Stomach smooth muscle (tissue), 2 donors: Measurements from ENCODE around the gene CAPRIN2.

Source experiments
- H3K27ac ChIP-seq: one replicate; pipeline ENCODE4 v1.7.0; 2013; ENCODE audit warnings: mild to moderate bottlenecking, low read length, inconsistent platforms
- H3K27me3 ChIP-seq, 2 donors: one replicate each; pipeline ENCODE4 v1.7.0; 2013; ENCODE audit warnings: low read length in 2 of 2; ENCODE audit not compliant: insufficient read depth in 2 of 2, control insufficient read depth in 1 of 2
- H3K36me3 ChIP-seq, 2 donors: one replicate each; pipeline ENCODE4 v1.7.0; 2013; ENCODE audit warnings: low read length in 2 of 2; ENCODE audit not compliant: control insufficient read depth in 2 of 2, insufficient read depth in 2 of 2
- H3K4me1 ChIP-seq: one replicate; pipeline ENCODE4 v1.7.0; 2013; ENCODE audit warnings: low read length; ENCODE audit not compliant: control insufficient read depth, insufficient read depth
- H3K4me3 ChIP-seq, 2 donors: one replicate each; pipeline ENCODE4 v1.7.0; 2013; ENCODE audit warnings: low read length in 2 of 2
- H3K9ac ChIP-seq, 2 donors: one replicate each; pipeline ENCODE4 v1.7.0; 2013; ENCODE audit warnings: low read length in 2 of 2, mild to moderate bottlenecking in 1 of 2
- H3K9me3 ChIP-seq, 2 donors: one replicate each; pipeline ENCODE4 v1.7.0; 2013; ENCODE audit warnings: low read length in 2 of 2; ENCODE audit not compliant: control insufficient read depth in 2 of 2
- donor health status: healthy.
- donor health status: Pancreatic carcinoma.

Gene CAPRIN2

DNA sequence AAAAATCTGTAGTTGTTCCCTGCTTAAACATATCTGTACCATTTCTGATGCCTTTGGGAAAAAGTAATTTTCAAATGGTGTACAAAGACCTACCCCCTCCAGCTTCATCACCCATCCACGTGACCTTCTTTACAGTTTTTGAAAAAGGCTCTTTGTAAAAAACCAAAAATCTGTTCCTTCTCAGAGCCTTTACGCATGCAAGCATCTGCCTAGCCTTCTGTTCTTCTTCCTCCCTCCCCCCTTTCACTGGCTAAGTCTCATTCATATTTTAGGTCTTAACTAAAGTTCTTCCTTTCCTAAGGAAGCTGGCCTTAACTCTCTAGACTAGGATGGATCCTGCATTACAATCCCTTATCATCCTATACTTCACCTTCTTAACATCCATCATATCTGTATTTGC, 10.4 kb downstream of the CAPRIN2 start:
- Histone ChIP-seq H3K4me3 (no peak overlapping the region), H3K27me3 (no peaks in the 10 kb centered on the region), H3K9ac (no peak overlapping the region), H3K27ac (no peak overlapping the region), H3K9me3 (no peaks in the 10 kb centered on the region), H3K36me3 (peaks cover 0 to 5% of the 10 kb centered on the region in 2 donors), H3K4me1 (no peaks in the 10 kb centered on the region)

DNA sequence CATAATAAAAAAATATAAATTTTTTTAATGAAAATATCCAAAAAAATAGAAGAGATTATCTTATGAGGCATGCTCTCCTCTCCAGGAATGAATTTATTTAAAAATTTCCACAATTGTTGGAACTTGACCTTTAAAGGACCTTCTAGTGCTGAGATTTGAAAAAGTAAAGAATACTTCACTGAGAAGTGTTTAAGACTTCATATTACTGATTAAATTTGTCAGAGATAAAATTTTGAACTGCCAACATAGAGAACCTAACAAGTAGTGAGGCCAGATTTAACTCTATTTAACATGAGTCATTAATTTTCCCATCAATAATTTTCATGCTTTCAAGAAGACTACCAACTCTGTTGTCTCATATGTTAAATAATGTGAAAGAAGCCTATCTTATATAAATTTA, 14.5 kb downstream of the CAPRIN2 start:
- Histone ChIP-seq H3K4me3 (no peak overlapping the region), H3K36me3 (peaks cover 0 to 3% of the 10 kb centered on the region in 2 donors), H3K4me1 (no peaks in the 10 kb centered on the region), H3K9me3 (no peaks in the 10 kb centered on the region), H3K27ac (no peak overlapping the region), H3K27me3 (no peaks in the 10 kb centered on the region), H3K9ac (no peak overlapping the region)

DNA sequence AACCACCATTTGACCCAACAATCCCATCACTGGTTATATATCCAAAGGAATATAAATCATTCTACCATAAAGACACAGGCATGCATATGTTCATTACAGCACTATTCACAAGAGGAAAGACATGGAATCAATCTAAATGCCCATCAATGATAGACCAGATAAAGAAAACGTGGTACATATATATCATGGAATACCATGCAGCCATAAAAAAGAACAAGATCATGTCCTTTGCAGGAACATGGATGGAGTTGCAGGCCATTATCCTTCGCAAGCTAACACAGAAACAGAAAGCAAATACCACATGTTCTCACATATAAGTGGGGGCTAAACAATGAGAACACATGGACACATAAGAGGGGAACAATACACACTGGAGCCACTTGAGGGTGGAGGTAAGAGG, 15.7 kb downstream of the CAPRIN2 start:
- Histone ChIP-seq H3K36me3 (peaks cover 0 to 6% of the 10 kb centered on the region in 2 donors), H3K27ac (no peak overlapping the region), H3K9me3 (no peaks in the 10 kb centered on the region), H3K4me3 (no peak overlapping the region), H3K4me1 (no peaks in the 10 kb centered on the region), H3K9ac (no peak overlapping the region), H3K27me3 (no peaks in the 10 kb centered on the region)

DNA sequence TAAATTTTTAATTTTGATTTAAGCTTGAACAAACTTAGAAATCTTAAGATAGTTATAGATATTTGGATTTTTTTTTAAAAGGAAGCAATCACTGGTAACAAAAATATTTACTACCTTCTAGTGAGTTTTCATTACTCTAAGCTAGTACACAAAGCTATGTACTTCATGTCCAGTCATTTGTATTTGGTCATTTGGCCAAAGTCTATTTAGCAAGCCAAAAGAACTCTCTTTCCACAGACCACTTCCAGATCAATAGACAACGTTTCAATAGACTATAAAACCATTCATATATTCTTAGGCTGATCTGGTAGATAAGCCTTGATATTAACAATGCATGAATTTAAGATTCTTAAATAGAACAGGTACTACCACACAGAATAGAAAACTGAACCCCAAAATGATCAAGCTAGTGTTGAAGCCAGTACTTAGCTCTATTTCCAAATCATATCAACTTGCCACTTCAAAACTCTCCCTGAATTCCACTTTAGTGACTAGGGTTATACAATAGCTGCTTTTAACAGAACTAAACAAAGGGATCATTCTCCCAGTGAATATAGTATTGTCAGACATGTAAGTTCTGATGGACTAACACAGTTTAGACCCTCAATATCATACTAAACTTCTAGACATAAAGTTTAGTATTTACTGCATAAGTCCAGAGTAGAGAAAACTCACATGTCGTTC, 21.7 kb downstream of the CAPRIN2 start:
- no peaks in the 10 kb centered on the region for H3K27me3 ChIP-seq
- H3K36me3 ChIP-seq: peaks cover 9 to 12% of the 10 kb centered on the region in 2 donors
- H3K9ac ChIP-seq: no peak overlapping the region
- H3K27ac ChIP-seq: no peak overlapping the region
- no peaks in the 10 kb centered on the region for H3K4me1 ChIP-seq
- H3K9me3 ChIP-seq: no peaks in the 10 kb centered on the region
- no peak overlapping the region for H3K4me3 ChIP-seq

DNA sequence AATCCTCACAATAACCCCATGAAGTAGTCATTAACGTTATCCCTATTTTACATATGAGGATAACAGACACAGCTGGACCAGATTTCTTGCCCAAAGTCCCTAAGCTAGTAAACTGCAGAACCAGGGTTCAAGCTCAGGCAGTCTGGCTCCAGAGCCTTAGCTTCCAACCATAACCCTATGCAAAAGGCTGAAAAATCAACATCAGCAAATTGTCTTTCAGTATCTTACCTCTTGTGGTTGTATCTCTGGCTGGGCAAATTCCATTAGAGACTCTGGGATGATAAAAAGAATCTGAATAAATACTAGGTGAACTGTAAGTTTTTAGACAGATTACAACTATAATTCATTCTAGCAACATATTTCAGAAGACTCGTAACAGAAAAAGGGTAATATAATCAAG, 24.7 kb downstream of the CAPRIN2 start:
- no peaks in the 10 kb centered on the region for H3K4me1 ChIP-seq
- no peak overlapping the region for H3K4me3 ChIP-seq
- H3K9me3 ChIP-seq: no peaks in the 10 kb centered on the region
- H3K27ac ChIP-seq: no peak overlapping the region
- peaks cover 9 to 16% of the 10 kb centered on the region in 2 donors for H3K36me3 ChIP-seq
- no peak overlapping the region for H3K9ac ChIP-seq
- H3K27me3 ChIP-seq: no peaks in the 10 kb centered on the region

DNA sequence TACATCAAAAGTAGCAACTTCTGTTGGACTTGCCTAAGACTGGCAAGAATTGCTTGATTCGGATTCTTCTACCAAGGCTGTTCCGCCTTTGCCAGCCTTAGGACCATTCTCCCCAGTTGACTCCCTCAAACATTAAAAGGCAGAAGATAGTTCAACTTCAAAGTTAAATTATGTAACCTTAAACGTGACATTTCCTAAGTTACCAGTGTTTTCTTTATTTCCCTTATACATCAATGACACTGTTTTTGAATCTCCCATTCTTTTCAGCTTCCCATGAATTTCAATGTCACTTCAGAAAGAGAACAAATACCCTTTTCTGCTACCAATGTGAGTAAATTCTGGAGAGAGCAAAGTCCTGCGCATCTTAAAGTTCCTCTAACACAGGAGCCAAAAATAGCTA, 25.2 kb downstream of the CAPRIN2 start:
- H3K27ac ChIP-seq: no peak overlapping the region
- peaks cover 9 to 16% of the 10 kb centered on the region in 2 donors for H3K36me3 ChIP-seq
- H3K9ac ChIP-seq: no peak overlapping the region
- H3K4me1 ChIP-seq: no peaks in the 10 kb centered on the region
- H3K9me3 ChIP-seq: no peaks in the 10 kb centered on the region
- H3K4me3 ChIP-seq: no peak overlapping the region
- no peaks in the 10 kb centered on the region for H3K27me3 ChIP-seq

DNA sequence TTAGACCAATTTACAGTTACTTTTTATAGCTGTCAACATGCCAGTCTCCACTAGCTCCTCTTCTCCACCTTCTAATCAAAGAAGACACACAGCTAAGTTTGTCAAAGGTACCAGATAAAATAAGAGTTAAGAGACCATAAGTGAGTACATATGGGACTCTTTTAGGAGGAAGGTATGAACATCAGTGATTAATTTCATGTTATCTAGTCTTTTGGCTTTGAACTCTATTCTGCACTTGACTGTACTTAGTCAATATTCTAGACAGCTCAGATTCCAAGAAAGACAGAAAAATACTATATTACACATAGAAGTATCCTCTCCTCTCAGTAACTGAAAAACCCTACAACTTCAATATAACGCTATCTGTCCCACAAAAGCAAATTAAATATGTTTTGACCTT, 28.1 kb downstream of the CAPRIN2 start:
- H3K27me3 ChIP-seq: no peaks in the 10 kb centered on the region
- H3K27ac ChIP-seq: no peak overlapping the region
- no peaks in the 10 kb centered on the region for H3K9me3 ChIP-seq
- H3K4me1 ChIP-seq: no peaks in the 10 kb centered on the region
- H3K9ac ChIP-seq: no peak overlapping the region
- peaks cover 6 to 14% of the 10 kb centered on the region in 2 donors for H3K36me3 ChIP-seq
- no peak overlapping the region for H3K4me3 ChIP-seq

DNA sequence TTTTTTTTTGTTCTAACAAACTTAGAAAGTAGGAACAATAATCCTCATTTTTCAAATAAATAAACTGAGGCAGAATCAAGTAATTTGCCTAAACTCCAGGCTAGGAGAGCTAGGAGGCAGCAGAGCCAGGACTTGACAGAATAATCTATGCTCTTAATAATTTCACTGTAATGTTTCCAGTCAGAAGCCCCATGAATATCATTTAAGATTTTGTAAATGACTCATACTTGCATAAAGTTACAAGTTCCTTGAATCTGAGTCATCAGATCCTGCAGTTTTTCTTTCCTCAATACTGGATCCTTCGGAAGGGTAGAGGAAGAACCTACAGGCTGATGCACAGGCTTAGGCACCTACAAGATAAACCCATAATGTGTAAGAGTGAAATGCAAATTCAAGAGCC, 29.0 kb downstream of the CAPRIN2 start:
- no peak overlapping the region for H3K27ac ChIP-seq
- no peaks in the 10 kb centered on the region for H3K4me1 ChIP-seq
- H3K36me3 ChIP-seq: peaks cover 6 to 18% of the 10 kb centered on the region in 2 donors
- H3K9me3 ChIP-seq: no peaks in the 10 kb centered on the region
- H3K9ac ChIP-seq: no peak overlapping the region
- H3K27me3 ChIP-seq: no peaks in the 10 kb centered on the region
- H3K4me3 ChIP-seq: no peak overlapping the region

DNA sequence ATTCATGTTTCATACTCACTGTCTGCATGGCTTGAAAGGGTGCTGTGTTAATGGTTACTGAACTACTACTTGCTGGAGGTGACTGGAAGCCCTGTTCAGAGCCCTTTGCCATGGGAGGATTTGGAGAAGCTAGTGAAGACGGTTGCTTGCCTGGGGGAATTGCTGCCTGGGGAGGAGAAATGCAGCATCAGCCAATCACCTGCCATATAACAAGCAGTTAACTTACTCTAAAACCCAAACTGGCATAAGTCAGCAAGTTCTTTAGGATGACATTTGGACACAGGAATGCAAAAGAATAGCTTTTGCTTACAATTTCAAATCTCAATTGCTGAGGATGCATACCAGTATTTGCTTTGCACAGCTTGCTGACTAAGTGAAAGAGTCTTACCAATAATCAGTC, 35.7 kb downstream of the CAPRIN2 start:
- Histone ChIP-seq H3K9me3 (no peaks in the 10 kb centered on the region), H3K4me1 (no peaks in the 10 kb centered on the region), H3K27ac (no peak overlapping the region), H3K27me3 (no peaks in the 10 kb centered on the region), H3K9ac (no peak overlapping the region), H3K4me3 (no peak overlapping the region), H3K36me3 (peaks cover 6 to 30% of the 10 kb centered on the region in 2 donors)

DNA sequence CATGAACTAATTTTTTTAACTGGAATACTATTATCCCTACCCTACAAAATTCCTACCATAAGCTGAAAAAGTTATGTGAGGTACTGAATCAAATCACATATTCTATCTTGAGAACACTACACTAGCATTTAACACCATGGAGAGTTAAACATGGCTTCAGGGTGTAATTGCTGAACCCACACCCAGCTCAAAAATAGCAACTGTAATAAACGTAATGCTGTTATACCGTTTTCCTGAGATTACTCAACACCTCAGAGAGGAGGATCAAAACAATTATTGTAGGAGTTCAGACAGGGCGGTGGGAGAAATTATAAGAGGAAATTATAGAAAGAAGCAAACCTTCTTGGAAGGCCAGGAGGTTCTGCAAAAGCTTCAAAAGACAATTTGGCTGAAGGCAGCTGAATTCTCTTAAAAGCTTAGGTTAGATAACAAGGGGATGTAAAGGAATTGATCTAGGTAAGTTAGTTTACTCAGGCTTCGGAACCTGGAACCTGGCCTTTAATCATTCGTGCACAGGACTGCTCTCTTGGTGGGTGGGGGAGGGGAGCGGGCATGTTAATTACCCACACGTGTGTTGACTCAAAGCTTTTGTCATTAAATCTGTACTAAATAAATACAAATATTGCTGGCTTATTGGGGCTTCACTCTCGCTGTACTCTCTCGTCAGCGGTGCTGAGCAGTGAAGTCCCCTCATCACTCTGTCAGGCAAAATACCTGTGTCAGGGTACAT, 47.0 kb downstream of the CAPRIN2 start:
- H3K27me3 ChIP-seq: no peaks in the 10 kb centered on the region
- peaks cover 19 to 23% of the 10 kb centered on the region in 2 donors for H3K36me3 ChIP-seq
- no peaks in the 10 kb centered on the region for H3K4me1 ChIP-seq
- no peaks in the 10 kb centered on the region for H3K9me3 ChIP-seq
- no peak overlapping the region for H3K27ac ChIP-seq
- H3K9ac ChIP-seq: no peak overlapping the region
- no peak overlapping the region for H3K4me3 ChIP-seq

DNA sequence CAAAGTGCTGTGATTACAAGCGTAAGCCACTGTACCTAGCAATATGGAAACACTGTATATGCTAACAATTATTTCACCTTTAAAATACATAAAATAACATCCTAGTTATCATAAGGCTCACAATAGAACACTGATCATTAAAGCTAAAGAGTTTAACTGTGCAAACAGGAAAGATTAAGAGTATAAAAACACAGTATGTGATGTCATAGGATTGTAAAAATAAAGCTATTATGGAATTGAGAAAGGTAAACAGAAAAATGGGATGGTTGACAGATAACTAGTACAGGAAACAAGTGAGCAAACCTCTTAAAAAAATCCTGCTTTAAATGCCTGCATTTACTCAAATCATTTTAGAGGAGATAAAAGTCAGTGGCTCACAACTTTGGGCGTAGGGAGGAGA, 48.3 kb downstream of the CAPRIN2 start:
- Histone ChIP-seq H3K27ac (no peak overlapping the region), H3K4me3 (no peak overlapping the region), H3K9ac (no peak overlapping the region), H3K4me1 (no peaks in the 10 kb centered on the region), H3K36me3 (peaks cover 15 to 17% of the 10 kb centered on the region in 2 donors), H3K27me3 (no peaks in the 10 kb centered on the region), H3K9me3 (no peaks in the 10 kb centered on the region)
